GM18868 (cell line): ENCODE results near the gene CAPG.
"Not testable (repeated sequence)": the region's sequence is repeated elsewhere in the genome, so short reads cannot be mapped to it uniquely, and the experiment has no call there.

ENCODE experiments used
- ATAC-seq: cut with Tn5 transposase; IDR thresholded peaks from one replicate; pipeline ENCODE4 v1.9.1; 2021; ENCODE audit warnings: mild to moderate bottlenecking, moderate library complexity; ENCODE audit not compliant: unreplicated experiment

Gene CAPG

DNA sequence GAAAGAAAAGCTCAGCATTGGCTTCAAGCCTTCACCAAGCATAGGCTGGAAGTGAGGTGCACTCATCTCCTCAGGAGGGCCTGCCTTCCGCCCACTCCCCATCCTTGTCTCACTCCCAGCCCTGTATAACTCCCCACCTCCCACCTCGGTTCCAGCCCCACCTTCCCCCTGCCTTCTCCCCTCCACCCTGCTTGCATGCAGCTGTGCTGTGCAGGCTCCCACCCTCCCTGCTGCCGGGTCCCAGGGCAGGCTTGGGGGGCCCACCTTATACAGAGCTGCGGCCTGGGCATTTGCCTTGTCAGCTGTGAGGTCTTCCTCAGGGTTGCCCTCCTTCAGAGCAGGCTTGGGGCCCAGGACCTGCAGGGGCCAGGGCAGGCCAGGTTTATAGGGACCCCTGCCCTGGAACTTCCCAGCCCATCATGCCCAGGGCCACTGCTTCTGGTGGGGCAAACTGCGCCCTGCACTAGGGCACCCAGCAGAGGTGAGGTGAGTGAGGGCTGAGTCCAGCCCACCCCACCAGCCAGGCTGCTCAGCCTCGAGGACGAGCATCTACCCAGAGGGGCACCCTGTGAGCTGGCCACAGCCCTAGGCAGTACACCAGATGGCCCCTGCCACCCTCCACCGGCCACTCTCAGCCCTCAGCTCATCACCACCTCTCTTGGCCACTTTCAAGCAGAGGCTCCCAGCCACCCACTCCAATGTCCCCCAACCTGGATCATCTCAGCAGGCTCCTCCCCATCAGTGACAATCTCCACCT is 11.6 kb downstream of the CAPG start:
- ATAC-seq, result no peak

DNA sequence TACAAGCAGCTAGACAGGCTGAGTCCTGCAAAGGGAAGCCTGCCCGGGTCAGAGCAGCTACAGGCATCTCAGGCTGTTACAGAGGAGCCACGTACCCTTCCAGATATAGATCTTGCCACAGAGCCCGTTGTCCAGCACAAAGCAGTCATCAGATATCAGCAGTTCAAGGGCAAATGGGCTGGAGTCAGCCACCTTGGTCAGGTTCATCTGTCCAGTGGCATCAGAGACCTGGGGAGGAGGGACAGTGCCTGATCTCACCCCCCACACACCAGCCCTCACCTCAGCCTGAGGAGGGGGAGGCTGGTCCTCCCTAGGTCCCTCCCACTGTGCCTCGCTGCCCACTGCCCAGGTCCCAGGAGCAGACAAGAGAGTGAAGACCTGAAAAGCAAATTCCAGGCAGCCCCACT is 12.2 kb downstream of the CAPG start:
- no peak for ATAC-seq

DNA sequence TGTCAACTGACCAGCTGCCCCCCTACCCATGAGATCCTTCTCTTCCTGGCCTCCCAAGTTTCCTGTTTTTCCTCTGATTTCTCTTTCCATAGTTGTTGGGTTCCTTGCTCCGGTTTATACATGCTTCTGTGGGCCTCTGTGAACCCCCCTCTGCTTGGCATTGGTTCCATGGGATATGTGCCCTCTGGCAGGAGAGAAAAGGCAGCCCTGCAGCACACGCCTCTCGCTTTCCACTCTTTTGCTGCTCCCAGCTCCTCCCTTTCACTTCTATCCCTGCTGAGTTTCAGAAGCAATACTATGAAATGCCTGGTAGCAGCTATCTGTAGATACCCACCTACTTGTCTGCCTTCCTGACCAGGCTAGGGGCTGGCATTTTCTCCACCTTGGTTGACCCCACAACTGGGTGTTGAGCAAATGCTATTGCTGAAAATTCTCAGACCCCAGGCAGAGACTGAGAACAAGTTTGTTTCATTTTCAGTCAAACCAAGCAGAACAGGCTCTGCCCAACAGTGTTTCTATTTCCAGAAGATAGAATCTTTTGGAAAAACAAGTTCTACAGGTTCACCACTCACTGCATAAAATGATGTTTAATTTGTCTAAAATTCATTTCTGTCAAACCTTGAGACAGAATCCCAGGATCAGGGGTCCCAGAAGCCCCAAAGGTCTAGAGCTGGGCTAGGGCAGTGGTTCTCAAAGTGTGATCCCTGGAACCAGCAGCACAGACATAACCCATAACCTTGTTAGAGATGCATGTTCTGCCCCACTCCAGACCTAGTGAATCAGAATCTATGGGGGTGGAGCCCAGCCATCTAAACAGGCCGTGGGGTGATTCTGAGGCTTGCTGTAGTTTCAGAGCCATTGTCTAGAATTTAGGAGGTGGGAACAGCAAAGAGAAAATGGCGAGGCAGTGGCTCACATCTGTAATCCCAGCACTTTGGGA is 13.4 kb downstream of the CAPG start:
- no peak for ATAC-seq

DNA sequence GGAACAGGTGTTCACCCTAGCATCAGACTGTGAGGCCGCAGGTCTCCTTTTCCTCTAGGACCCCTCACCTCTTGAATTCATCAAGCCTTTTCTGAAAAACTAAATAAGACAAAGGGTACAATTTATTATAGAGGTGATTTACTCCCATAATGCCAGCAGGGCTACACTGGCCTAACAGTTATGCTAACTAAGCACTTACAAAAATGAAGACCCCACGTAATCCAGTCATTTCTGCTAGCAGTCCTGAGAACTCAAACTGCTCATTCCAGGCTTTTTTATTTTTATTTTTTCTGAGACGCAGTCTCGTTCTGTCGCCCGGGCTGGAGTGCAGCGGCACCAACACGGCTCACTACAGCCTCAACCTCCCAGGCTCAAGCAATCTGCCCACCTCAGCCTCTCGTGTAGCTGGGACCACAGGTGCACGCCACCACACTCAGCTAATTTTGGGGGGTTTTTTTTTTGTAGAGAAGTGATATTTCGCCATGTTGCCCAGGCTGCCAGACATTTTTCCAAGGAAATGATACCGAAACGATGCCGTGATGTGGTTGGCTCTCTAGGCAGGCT is 14.2 kb downstream of the CAPG start:
- no peak for ATAC-seq

DNA sequence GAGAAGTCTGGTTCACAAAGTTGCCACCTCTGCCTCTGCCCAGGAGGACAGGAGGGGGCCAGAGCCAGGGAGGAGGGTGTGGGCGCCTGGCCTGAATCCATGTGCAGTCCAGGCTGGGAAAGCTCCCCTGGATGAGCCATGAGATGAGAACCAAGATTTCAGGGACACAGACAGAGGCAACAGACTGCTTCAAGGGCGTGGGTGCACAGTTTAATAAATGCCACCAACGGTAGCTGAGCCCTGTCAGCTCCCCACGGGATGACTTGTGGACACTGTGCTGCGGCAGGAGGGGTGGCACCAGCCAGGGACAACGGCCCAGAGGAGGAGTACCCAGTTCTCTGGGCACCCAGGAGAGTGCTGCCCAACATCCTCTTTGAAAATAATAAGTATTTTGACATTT is 15.2 kb downstream of the CAPG start:
- ATAC-seq, result no peak

DNA sequence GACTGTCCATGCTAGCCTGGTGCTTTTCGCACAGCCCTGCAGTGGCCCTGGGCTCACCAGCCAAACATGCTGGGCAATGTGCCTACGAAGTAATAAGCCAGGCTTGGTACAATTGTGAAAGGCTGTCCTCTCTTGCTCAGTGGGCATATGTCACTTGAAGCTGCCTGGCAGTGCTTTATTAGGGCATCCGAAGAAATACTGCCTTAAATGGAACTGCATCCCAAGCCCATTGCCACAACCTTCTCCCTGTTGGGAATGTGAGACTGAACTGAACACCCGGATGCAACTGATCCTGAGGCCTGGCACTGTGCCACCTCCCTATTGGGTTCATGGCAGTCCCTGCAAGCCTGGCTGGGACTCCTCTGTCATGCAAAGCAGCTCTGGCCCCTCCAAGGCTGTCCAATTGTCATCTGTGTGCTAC is 15.9 kb downstream of the CAPG start:
- no peak for ATAC-seq

DNA sequence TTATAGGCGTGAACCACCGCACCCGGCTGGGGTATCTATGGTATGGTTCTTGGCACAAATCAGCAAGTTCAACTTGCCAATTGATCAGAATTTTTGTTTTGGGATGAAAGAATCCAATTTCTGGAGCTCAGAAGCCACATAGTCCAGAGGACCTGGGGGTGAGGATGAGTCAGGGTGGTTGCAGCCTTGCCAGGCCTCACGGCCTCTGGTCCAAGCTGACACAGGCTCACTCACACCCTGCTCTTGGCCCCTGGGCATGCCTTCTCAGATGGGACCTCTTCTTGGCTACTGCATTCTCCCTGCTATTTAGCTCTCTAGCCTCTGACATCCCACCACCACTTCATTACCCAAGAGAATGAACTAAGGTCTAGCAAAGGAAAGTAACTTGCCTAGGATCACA is 16.3 kb downstream of the CAPG start:
- no peak for ATAC-seq

DNA sequence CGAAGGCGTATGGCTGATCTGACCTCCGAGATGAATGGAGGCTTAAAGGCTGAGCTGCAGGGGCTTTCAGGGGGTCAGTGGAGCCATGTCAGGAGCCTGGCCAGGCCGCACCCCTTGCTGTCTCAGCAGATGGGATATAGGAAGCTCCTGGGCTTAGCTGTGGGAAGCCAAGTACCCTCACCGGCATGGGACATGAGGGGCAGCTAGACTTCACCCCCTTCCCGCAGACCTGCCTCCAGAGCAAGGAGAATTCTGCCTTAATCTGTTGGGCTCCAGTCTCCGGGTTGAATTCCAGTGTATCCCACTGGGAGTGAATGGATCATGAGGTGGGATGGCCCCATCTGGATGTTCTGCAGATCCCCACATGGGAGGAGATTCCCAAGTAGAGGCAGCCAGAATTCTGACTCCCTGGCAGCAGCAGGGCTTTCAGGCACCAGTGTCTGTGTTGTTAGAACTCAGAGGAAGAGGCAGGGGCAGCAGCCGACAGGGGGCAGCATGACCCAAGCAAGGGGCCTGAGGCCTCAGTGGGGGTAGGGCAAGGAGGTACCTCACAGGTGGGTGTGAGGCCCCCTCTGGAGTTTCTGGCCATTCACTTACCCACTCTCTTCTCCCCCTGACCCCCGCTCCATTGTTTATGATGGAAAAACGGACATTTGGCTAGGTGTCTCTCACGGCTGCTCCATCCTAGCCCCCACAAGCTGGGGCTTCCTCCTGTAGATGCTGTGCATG is 19.1 kb downstream of the CAPG start:
- peak; percentile 57 for ATAC-seq

DNA sequence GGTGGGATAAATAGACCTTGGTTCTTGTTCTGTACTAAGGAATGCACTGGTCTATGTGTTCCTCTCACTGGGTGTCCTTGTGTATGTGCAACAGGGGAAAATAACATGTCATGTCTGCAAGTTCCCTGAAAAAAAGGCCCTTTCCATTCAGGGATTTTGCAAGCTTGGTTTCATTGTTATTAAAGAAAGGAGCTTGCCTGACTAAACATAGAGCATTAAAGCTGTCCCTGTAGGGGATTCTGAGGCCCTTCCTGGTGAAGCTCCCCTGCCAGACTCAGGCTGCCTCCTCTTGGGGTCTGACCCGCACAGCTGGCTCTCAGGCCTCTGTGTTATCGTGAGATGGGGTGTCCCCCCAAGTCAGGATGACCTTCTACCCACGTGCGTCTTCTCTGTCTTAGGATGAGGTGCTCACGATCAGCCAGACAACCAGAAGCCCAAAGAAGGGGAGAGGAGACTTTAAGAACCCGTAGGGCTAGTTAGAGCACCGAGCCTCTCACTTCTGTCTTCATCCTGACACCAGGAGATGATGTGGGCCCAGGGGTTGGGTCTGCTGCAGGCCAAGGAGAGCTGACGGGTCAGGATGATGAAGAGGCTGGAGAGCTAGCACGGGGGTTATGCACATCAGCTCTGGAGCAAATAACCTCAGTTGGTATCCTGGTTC is 21.2 kb downstream of the CAPG start:
- ATAC-seq, result no peak

DNA sequence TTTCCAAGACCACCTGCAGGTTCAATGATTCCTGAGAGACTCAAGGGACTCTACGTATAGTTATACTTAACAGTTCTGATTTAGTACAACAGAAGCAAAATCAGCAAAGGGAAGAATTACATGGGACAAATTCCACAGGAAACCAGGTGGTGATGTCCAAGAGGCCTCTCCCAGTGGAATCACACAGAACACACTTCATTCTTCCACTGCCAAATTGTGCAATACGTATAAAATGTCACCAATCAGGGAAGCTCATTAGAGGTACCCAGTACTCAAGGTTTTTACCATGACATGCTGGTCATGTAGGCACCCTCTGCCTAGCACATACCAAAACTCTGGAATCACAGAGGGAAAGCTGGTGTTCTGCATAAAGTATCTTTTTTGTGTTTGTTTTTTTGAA is 22.4 kb downstream of the CAPG start:
- no peak for ATAC-seq

DNA sequence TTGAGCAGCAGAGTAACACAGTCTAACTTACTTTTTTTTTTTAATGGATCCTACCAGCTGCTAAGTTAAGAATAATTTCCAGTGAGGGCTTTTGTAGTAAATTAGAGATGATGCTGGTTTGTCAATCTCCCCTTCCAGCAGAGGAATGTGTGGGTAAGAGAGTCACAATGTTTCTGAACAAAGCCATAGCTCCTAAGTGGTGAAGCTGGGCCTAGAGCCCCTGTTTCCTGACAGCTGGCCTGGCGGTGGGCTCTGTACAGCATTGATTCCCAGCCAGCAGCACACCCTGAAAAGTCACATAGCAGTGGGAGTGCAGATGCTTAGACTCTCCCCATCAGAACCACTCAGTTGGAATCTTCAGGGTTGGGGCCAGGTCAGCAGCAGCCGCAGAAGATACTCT is 24.4 kb downstream of the CAPG start:
- ATAC-seq, result no peak

DNA sequence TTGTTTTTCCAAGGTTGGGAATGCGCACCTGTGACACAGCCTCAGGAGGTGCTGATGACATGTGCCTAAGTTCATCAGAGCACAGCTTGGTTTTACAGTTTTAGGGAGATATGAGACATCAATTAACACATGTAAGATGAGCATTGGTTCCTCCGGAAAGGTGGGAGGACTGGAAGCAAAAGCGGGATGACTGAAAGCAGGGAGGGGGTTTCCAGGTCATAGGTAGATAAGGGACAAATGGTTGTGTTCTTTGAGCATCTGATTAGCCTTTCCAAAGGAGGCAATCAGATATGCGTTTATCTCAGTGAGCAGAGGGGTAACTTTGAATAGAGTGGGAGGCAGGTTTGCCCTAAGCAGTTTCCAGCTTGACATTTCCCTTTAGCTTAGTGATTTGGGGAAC is 26.3 kb downstream of the CAPG start:
- no peak for ATAC-seq

DNA sequence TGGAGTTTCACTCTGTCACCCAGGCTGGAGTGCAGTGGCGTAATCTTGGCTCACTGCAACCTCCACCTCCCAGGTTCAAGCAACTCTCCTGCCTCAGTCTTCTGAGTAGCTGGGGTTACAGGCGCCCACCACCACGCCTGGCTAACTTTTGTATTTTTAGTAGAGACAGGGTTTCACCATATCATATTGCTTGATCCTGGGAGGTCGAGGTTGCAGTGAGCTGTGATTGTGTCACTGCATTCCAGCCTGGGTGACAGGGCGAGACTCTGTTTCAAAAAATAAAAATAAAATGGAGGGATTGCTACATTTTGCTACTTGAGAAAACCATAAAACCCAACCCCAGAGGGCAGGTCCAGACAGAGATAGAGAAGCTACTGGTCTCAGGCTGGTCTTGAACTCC is 27.0 kb downstream of the CAPG start:
- not testable (repeated sequence) for ATAC-seq

DNA sequence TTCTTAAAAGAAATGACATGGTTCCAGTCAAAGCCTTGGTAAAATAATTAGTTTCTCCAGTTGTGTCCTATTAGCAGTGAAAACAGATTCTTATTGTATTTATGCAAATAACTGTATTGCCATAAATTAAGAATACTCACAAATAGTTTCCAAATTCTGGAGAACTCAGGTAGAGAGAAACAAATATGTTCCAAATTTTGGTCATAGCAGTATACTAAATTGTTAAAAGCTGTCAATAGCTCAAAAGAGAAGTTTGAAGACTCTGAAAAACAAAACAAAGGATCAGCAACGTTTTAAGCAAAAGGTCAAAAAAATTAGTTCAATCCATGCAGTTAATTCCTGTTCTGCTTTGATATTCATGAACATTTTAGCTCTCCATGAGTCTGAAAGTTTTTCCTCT is 30.1 kb downstream of the CAPG start:
- ATAC-seq, result no peak

DNA sequence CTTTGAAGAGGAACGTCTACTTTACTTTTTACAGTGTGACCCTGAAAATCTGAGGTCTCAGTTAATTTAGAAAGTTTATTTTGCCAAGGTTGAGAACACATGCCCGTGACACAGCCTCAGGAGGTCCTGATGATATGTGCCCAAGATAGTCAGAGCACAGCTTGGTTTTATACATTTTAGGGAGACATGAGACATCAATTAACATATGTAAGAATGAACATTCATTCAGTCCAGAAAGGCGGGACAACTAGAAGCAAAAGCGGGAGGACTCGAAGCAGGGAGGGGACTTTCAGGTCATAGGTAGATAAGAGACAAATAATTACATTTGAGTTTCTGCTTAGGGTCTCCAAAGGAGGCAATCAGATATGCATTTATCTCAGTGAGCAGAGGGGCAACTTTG is 31.9 kb downstream of the CAPG start:
- ATAC-seq, result no peak

DNA sequence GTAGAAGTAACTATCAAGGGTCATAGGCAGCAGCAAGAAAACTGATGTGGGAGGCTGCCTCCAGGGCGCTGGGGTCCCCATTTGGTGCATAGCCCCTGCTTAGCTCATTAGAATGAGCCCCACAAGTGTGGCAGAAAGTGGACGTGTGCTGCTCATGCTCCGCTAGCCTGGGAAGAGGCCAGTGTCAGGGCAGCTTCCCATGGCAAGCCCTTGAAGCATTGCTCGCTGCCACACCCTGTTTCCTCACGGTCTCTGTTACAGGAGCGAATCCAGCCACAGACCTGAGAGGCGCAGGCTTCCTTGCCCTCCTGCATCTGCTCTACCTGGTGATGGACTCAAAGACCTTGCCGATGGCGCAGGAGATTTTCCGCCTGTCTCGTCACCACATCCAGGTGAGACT is 33.1 kb downstream of the CAPG start:
- no peak for ATAC-seq

DNA sequence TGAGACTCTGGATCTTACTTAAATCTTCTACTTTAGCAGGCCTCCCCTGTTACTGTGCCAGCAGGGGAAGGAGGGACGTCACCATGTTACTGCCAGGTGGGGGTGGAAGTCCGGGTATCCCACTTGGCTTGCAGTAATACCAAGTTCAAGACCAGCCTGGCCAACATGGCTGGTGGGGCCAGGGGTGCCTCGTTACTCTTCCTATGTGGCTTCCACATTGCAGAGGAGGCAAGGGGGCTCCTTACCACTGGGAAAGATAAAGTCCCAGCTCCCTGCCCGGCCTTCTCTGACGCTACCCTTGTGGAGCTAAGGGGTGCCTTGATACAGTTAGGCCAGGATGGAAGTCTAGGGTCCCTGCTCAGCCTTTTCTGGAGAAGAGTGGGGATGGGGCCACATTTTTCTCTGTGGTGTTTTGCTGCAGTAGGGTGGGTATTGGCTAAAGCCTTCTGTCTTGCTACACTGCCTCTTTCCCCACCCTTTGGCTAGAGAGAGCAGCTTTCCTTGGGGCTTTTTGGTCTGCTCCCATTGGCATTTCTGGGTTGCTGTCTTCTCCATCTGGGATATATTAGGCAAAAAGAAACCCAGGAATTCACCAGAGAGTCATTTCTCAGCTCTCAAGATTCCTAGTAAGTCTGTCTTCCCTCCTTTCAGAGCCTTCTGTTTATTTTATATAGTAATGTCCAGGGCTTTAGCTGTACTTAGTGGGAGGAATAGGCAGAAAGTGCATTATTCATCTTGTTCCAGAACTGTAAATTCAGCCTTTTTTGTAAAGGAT is 33.7 kb downstream of the CAPG start:
- ATAC-seq, result no peak

DNA sequence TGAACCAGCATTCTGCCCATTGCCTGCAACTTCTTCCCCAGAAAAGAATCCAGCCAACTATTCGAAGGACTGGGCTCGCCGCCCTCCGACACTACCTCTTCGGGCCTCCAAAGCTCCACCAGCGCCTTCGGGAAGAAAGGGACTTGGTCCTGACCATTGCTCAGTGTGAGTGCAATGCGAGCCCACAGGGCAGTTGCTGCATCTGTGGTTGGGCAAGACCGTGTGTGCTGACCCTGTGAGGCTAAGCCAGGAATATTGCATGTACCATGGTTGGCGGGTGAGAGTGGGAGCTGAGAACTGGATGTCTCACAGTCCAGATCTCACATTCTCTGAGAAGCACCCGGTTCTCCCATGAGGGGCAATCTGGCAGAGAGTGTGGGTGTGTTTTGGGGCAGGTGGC is 39.1 kb downstream of the CAPG start:
- no peak for ATAC-seq

DNA sequence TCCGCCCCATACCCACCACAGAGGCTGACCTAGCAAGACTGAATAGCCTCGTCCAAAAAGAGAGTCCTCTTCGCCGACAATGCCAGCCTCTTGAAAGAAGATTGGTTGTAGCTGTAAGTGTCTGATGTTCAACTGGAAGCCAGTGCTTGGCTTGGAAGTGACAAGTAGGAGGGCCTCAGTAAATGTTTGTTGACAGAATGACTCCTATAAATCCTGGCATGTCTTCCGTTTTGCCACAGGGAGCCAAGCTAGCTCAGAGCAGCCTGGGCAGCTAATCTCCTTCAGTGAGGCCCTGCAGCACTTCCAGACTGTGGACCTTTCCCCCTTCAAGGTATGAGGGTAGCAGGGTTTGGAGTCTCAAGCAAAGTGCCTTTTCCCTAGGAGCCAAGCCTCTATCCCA is 40.7 kb downstream of the CAPG start:
- ATAC-seq, result no peak

DNA sequence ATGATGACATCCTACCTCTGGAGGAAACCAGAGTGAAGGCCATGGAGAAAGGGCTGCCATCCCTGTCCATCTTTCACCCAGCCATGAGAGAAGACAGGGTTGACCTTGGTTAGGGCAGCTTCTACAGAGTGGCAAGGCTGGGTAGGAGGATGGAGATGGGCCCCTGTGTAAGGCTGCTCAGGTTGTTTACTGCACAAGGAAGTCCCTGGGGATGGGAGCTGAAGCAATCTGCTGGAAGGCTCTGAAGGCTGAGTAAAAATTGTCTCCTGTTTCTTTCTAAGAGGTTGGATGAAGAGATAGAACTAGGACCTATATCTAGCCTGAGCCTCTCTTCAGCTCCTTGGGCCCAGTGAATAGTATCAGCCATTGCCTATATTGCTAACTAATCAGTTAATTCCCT is 41.2 kb downstream of the CAPG start:
- no peak for ATAC-seq
